Skeletal muscle tissue (tissue), 4 donors: ENCODE measurements around the gene KCNF1. TPM values are rescaled to one million over a fixed set of nuclear protein-coding genes. Genes with fewer than 3 reads are reported as not detected.

Source experiments
- H3K27ac ChIP-seq: one replicate; pipeline ENCODE4 v1.7.0; 2013; ENCODE audit warnings: mild to moderate bottlenecking, low read depth, low read length, inconsistent platforms
- H3K27me3 ChIP-seq, 3 donors: one replicate each; pipeline ENCODE4 v1.7.0; 2013; ENCODE audit warnings: low read length in 3 of 3; ENCODE audit not compliant: control insufficient read depth in 3 of 3, insufficient read depth in 3 of 3
- H3K36me3 ChIP-seq, 3 donors: one replicate each; pipeline ENCODE4 v1.7.0; 2013; ENCODE audit warnings: low read length in 3 of 3; ENCODE audit not compliant: control insufficient read depth in 3 of 3, insufficient read depth in 3 of 3
- H3K4me1 ChIP-seq, 3 donors: one replicate each; pipeline ENCODE4 v1.7.0; 2013; ENCODE audit warnings: low read length in 3 of 3, mild to moderate bottlenecking in 3 of 3; ENCODE audit not compliant: control insufficient read depth in 3 of 3, insufficient read depth in 3 of 3
- H3K4me3 ChIP-seq, 3 donors: one replicate each; pipeline ENCODE4 v1.7.0; 2013; ENCODE audit warnings: low read length in 3 of 3
- H3K9ac ChIP-seq, 3 donors: one replicate each; pipeline ENCODE4 v1.7.0; 2013; ENCODE audit warnings: low read length in 3 of 3, mild to moderate bottlenecking in 3 of 3, moderate library complexity in 2 of 3, low read depth in 1 of 3
- H3K9me3 ChIP-seq, 3 donors: one replicate each; pipeline ENCODE4 v1.7.0; 2013; ENCODE audit warnings: low read length in 3 of 3; ENCODE audit not compliant: control insufficient read depth in 3 of 3
- total RNA-seq: library from RNA; depleted of rRNA; stranded (reverse); fragments of >200 nt; gene quantifications from one replicate; pipeline ENCODE4 v1.2.3, GENCODE V29; 2014
- donor health status: Osteomylitis.

KCNF1 gene
- total RNA-seq, 1 donor from 2014 or later = 1.6 TPM

DNA sequence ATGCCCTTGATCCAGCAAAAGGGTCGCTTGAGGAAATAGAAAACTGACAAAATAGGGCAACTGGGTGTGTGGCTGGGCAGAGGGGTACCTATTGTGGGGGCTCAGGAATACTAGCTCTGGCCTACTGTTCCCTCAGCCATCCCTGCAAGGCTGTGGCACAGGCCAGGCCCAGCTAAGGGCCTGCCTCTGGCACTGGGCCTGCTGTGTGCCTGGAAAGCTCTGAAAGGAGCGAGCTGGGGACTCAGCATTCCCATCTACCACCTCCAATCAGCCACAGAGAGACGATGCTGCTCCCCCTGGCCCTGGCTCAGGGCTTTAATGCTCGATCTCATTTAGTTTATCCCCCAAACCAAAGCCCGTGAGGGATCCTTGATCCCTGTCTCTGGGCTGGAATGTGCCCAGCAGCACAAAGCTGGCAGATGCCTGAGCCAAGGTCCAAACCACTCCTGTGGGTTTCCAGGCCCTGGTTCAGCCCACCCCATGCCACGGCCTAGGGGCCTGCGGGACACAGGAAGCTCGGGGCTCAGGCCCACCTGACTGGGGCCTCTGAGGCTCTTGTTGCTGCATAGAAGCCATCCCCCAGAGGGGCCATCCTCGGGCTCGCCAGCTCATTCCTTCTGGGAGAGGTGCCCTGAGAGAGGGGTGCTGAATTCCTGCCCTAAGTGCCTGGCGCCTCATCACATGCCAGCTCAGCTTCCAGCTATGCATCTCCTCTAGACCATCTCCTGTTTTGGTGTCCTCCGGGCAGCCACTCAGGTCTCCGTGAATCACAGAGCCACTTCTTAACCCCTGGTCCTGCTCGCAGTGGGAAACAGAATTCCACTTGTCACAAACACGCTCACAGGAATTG is 43.0 kb upstream of the KCNF1 start:
- Histone ChIP-seq H3K9ac (peak overlapping the region in 1 of 3 donors; percentile 51), H3K27ac (peak overlapping the region; percentile 60)

DNA sequence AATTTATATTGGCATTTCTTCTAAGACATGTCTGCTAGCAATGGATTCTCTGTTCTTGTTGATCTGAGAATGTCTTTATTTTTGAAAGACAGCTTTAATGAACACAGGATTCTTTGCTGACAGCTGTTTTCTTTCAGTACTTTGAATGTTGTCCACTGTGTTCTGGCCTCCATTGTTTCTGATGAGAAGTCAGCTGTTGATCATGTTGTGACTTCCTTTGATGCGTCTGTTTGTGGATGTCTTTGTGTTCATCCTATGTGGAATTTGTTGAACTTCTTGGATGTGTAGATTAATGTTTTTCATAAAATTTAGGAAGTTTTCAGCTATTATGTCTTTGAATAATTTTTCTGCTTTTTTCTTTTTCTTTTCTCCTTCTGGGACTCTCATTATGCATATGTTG is 39.8 kb upstream of the KCNF1 start:
- Histone ChIP-seq H3K9ac (no peak overlapping the region), H3K27ac (no peak overlapping the region), H3K4me1 (peaks cover 27 to 50% (median 44%) of the 10 kb centered on the region in 3 donors), H3K4me3 (no peak overlapping the region), H3K27me3 (peaks cover 0 to 3% (median 0%) of the 10 kb centered on the region in 3 donors), H3K9me3 (no peaks in the 10 kb centered on the region), H3K36me3 (no peaks in the 10 kb centered on the region)

More for the DNA sequence above, 43.0 kb upstream of the KCNF1 start:
- Histone ChIP-seq H3K4me1 (peaks cover 22 to 62% (median 43%) of the 10 kb centered on the region in 3 donors), H3K36me3 (no peaks in the 10 kb centered on the region), H3K4me3 (peak overlapping the region in 2 of 3 donors; percentile 24), H3K27me3 (no peaks in the 10 kb centered on the region), H3K9me3 (no peaks in the 10 kb centered on the region)

DNA sequence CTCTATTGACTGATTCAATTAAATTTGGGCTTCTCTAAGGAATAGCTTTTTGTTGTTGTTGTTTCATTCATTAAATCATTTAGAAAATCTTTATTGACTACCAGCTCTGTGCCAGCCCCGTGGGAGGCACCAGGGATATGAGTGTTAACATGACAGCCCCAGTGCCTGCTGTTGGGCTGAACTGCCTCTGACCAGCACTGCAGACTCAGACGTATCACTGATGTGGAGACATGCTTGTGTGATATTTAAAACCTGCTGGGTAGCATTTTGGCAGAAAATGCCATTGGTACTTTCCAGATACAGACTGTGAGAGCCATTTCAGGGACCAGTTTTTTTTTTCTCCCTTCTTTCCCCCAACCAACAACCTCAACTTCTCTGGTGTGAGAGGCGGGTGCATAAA is 38.6 kb upstream of the KCNF1 start:
- Histone ChIP-seq H3K4me1 (peaks cover 26 to 41% (median 38%) of the 10 kb centered on the region in 3 donors), H3K9ac (no peak overlapping the region), H3K27me3 (peaks cover 0 to 3% (median 0%) of the 10 kb centered on the region in 3 donors), H3K4me3 (no peak overlapping the region), H3K9me3 (no peaks in the 10 kb centered on the region), H3K27ac (no peak overlapping the region), H3K36me3 (no peaks in the 10 kb centered on the region)

DNA sequence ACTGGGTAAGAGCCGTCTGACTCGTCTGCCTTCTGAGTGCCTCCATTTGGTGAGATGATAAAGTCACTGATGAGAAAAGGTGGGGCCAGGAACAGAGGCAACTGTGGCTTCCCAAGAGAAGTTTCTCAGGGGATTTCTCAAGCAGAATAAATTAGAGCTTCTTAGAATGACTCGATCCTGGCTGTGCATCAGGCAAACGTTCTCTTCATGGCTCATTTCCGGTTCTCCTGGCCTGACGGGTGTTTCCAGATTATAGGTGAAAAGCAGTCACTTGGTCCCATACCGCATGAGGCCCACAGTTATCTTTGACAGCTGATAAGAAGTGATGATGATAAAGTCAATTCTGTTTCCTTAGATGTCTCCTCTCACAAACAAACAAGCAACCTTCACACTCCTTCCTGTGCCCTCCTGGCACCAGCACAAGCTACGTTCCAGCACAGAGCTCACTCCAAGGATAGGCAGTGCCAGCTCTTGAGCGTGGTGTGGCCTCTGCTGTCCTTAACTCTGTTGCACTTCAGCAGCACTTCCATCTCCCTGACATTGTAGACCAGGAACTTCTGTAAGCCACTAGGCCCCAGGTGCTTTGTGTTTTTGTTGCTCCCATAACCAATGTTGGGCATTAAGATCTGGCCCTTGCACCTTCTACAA is 37.8 kb upstream of the KCNF1 start:
- Histone ChIP-seq H3K4me3 (peak overlapping the region in 1 of 3 donors; percentile 29), H3K27ac (no peak overlapping the region), H3K27me3 (peaks cover 0 to 3% (median 0%) of the 10 kb centered on the region in 3 donors)

DNA sequence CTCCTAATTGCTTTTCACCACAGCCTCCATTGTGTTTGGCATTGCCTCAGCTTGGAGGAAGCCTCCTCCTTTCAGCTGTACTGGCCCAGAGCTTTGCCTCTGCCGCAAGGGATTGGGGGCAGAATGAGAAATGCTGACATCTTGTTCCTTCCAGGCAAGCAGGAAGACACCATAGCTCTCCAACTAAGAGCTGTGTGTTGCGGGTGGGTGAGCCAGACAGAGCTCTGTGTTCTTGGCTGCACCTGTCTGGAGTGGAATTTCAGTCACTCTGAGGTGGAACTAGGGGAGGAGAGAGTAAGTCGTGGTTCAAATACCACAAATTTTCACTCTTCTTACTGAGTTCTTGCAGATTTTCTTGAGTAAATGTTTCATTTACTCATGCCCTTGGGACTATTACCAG is 36.6 kb upstream of the KCNF1 start:
- Histone ChIP-seq H3K27ac (no peak overlapping the region), H3K9ac (no peak overlapping the region), H3K27me3 (peaks cover 0 to 3% (median 0%) of the 10 kb centered on the region in 3 donors), H3K4me1 (peaks cover 16 to 23% (median 23%) of the 10 kb centered on the region in 3 donors), H3K9me3 (no peaks in the 10 kb centered on the region), H3K36me3 (no peaks in the 10 kb centered on the region), H3K4me3 (no peak overlapping the region)

More for the DNA sequence above, 37.8 kb upstream of the KCNF1 start:
- no peak overlapping the region for H3K9ac ChIP-seq
- H3K36me3 ChIP-seq = no peaks in the 10 kb centered on the region
- no peaks in the 10 kb centered on the region for H3K9me3 ChIP-seq
- peaks cover 20 to 33% (median 30%) of the 10 kb centered on the region in 3 donors for H3K4me1 ChIP-seq

DNA sequence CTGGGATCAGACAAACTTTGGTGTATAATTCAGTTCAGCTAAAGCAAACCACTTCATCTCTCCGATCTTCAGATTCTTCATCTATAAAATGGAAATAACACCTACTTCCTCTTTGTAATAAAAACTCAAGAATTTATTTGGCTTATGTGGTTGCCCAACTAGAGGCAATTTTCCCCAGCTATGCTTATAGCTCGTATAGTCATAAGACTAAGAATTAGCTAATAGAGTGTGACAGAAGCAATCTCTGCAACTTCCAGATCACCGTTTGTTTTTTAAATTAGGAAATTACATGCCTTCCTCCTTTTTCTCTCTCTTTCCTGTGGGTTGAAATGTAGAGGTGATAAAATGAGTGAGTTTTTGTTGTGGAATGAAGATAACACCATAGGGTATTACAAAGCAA is 35.3 kb upstream of the KCNF1 start:
- Histone ChIP-seq H3K27ac (no peak overlapping the region), H3K9ac (no peak overlapping the region), H3K9me3 (no peaks in the 10 kb centered on the region), H3K4me3 (no peak overlapping the region), H3K27me3 (peaks cover 0 to 3% (median 0%) of the 10 kb centered on the region in 3 donors), H3K36me3 (no peaks in the 10 kb centered on the region), H3K4me1 (peaks cover 16 to 23% (median 23%) of the 10 kb centered on the region in 3 donors)

DNA sequence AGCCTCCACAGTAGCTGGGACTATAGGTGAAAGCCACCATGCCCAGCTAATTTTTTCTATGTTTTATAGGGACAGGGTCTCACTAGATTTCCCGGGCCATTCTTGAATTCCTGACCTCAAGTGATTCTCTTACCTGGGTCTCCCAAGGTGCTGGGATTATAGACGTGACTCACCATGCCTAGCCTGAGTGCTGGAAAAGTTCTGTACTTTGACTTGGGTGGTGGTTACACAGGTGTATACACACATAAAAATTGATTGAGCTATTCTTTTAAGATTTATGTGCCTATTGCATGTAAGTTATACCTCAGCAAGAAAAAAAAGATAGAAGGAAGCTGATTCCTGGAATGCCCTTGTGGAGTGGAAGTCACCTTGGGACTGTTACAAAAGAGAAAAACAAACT is 34.8 kb upstream of the KCNF1 start:
- H3K36me3 ChIP-seq = no peaks in the 10 kb centered on the region
- no peak overlapping the region for H3K4me3 ChIP-seq
- no peak overlapping the region for H3K27ac ChIP-seq
- peaks cover 16 to 23% (median 23%) of the 10 kb centered on the region in 3 donors for H3K4me1 ChIP-seq
- no peak overlapping the region for H3K9ac ChIP-seq
- no peaks in the 10 kb centered on the region for H3K9me3 ChIP-seq
- peaks cover 0 to 3% (median 0%) of the 10 kb centered on the region in 3 donors for H3K27me3 ChIP-seq

DNA sequence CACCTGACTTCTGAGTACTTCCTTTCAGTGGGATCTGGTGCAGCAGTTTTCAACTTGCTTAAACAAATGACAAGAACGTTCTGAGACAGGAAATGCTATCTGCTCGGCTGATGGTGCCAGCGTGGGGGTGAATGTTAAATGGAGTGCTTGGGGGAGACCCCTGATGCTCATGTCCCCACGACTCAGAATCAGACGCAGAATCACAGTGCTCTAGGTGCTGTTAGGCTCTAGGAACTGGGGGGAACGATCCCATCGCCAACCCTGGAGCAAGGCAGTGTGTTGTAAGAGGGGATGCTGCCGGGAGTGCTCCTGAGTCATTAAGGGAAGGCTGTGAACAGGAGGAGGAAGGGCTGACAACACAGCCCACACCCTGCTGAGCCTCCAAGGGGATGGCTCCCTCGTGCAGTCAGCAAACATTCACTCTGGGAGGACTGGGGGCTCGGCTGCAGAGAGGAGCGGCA is 34.1 kb upstream of the KCNF1 start:
- no peaks in the 10 kb centered on the region for H3K9me3 ChIP-seq
- H3K27ac ChIP-seq = no peak overlapping the region
- no peak overlapping the region for H3K9ac ChIP-seq
- peaks cover 16 to 23% (median 22%) of the 10 kb centered on the region in 3 donors for H3K4me1 ChIP-seq
- peaks cover 0 to 3% (median 0%) of the 10 kb centered on the region in 3 donors for H3K27me3 ChIP-seq
- no peaks in the 10 kb centered on the region for H3K36me3 ChIP-seq
- H3K4me3 ChIP-seq = no peak overlapping the region

DNA sequence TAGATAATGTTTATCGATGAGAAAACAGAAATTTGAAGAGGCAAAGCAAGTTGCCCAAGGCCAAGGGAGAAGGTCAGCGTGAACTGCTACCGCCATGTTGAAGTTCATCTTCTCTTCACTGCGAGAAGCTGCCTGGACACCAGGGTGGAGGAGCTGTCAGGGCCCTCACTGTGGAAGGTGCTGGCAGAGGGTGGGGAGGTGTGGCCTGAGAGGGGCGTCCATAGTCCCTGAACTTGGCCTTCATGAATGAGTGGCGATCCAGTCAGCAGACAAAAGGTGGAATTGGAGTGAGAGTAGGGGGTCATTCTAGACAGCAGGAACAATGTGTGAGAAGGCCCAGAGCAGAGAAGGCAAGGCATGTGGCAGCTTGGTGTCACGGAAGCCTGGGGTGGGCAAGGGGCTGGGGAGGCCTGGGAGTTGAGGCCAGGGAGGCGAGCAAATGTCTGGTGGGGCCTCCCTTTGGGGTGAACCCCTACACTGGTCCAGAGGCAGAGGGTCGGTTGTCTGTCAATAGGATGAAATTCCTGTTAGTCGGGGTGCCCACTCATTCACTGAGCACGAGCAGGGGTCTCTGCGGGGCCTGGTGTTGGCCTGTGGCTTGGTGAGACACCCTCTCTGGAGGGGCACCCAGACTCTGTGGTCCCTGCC is 33.3 kb upstream of the KCNF1 start:
- no peaks in the 10 kb centered on the region for H3K36me3 ChIP-seq
- H3K27me3 ChIP-seq = peaks cover 0 to 3% (median 0%) of the 10 kb centered on the region in 3 donors
- H3K9ac ChIP-seq = no peak overlapping the region
- peaks cover 13 to 16% (median 16%) of the 10 kb centered on the region in 3 donors for H3K4me1 ChIP-seq
- H3K27ac ChIP-seq = no peak overlapping the region
- H3K4me3 ChIP-seq = no peak overlapping the region
- H3K9me3 ChIP-seq = no peaks in the 10 kb centered on the region
